ENCODE data around the gene NMT1.
A peak's percentile ranks its signal among the peaks of the same experiment; 100 is the strongest.

The NMT1 gene

DNA sequence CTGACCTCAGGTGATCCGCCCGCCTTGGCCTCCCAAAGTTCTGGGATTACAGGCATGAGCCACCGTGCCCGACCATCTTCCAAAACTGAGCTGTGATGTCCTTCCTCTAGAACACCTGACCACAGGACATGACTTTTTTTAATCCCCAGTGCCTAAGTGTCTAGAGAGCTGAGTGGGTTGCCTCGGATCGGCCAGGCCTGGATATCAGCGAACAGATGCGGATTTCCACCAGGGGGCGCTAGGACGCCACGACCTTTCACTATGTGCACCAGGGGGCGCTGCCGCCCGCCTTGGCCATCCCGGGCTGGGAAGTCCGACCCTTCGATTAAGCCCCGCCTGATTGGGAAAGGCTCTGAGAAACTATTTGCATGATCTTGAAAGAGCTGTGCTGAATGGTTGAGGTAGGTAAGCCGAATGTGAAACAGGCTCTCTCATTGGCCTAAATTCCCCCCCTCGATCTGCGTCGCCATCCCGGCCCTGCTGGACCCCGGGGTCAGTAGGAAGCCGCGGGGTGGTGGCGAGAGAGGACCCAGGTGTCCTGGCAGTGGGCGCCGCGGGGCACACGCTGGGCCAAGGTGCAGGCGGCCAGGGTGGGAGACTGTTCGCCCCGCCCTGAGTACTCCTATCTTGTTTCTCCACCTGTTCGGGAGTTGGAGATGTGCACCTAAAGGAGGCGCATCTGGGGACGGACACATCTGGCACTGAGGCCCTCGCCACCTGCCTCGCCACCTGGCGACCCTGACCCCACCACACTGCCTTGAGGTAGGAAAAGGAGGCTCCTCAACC, 74.3 kb downstream of the NMT1 start, which contains the start of gene ACBD4:
Gene ACBD4, plus strand, starts transcription at position 496 of the 786 bp plus-strand sequence. CDS start 458 bp downstream, outside the sequence.
- peak; percentile 86 for FAIRE-seq

DNA sequence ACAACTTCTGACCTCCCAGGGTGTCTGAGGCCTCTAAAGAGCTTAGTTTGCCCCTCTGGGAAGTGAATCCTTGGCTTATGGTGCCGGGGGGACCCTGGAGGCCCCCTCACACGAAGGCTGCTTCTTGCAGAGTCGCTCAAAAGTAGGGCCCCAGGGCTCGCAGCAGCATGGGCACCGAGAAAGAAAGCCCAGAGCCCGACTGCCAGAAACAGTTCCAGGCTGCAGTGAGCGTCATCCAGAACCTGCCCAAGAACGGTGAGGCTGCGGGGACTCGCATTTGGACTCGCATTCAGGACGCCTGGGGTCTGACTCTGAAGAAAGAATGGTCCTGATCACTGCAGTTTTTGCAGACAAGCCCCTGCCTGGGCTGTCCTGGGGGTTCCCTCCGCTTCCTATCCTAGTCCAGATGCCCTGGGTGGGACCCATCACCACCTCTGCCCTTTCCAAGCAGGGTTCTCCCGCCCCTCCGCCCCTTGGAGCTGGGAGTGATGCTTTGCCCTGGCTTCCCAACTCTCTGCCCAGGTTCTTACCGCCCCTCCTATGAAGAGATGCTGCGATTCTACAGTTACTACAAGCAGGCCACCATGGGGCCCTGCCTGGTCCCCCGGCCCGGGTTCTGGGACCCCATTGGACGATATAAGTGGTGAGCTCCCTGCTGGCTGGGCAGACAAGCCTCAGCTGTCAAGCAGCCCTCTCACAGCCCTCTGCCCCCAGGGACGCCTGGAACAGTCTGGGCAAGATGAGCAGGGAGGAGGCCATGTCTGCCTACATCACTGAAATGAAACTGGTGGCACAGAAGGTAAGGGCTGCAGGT, 75.1 kb downstream of the NMT1 start:
- DNase-seq (ENCODE audit: low spot score) = no peak
- FAIRE-seq = no peak

More for the DNA sequence above, 74.3 kb downstream of the NMT1 start, which contains the start of gene ACBD4:
- DNase-seq (ENCODE audit: low spot score) = peak; percentile 91

DNA sequence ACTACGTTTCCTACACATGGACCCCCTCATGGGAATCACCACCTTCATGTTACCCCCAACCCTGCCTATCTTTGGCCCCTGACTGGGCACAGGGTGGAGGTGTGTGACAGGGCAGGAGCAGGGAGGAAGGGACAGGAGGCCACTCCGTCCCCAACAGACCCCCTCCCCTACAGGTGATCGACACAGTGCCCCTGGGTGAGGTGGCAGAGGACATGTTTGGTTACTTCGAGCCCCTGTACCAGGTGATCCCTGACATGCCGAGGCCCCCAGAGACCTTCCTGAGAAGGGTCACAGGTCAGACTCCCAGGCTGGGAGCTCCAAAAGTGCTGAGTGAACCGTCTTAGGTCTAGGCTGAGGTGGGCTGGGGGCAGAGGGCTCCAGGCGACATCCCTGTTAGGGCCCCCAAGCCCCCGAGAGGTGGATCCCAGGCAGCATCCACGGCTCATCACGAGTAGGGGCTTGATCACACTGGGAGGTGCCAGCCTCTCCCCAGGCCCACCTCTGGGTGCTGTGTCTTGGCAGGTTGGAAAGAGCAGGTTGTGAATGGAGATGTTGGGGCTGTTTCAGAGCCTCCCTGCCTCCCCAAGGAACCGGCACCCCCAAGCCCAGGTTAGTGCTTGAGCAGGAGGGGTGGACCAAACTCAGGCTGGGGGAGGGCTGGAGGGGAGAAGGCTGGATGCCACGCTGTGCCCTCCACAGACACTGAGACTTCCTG, 75.9 kb downstream of the NMT1 start:
- FAIRE-seq = no peak
- no peak for DNase-seq (ENCODE audit: low spot score)

DNA sequence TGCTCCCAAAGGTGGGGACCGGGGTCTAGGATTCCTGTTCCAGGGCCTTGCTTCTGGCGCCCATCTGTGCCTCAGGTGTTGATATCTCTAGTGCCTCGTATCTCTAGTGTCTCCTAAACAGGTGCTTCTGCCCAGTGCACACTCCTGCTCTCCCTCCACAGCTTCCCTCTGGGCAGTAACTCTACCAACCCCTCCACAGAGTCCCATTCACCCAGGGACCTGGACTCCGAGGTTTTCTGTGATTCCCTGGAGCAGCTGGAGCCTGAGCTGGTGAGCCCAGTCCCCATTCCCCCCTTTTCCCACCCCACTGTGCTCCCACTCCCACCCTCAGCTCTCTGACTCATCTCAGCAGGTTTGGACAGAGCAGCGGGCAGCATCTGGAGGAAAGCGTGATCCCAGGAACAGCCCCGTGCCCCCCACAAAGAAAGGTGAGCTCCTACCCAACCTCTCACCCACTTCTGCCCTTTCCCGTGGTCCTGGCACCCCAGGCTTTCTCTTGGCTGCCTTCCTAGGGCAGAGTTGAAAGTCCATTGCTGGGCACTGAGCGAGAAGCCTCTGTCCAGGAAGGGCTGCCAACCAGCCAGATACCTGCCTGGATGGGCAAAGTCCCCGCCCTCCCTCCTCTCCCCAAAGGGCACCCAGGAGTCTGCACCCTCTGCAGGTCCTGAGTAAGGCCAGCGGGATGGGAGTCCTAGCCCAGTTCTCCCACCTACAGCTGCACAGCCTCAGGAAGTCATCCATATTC, 76.6 kb downstream of the NMT1 start:
- DNase-seq (ENCODE audit: low spot score) (no peak), FAIRE-seq (no peak)

DNA sequence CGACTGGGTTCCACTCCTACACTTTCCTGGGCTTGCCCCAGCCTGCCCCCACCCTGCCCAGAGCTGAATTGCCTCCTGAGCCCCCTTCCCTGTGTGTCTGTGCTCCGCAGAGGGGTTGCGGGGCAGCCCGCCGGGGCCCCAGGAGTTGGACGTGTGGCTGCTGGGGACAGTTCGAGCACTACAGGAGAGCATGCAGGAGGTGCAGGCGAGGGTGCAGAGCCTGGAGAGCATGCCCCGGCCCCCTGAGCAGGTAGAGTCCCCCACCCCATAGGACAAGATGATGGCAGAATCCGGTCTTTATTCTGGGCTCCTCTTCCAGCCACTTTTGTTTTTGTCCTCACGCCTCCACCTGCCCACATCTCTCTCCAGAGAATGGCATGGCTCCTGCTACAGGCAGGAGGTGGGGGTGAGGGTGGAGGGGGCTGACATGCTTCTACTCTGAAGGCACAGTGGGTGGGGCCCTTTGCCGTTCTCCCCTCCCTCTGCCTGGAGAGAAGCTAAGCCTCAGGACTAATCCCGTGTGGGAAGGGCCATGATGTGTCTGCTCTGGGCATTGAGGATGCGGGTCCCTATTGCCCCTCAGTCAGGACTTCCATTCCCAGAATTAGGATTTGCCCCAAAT, 77.9 kb downstream of the NMT1 start:
- DNase-seq (ENCODE audit: low spot score) = no peak
- FAIRE-seq = no peak

DNA sequence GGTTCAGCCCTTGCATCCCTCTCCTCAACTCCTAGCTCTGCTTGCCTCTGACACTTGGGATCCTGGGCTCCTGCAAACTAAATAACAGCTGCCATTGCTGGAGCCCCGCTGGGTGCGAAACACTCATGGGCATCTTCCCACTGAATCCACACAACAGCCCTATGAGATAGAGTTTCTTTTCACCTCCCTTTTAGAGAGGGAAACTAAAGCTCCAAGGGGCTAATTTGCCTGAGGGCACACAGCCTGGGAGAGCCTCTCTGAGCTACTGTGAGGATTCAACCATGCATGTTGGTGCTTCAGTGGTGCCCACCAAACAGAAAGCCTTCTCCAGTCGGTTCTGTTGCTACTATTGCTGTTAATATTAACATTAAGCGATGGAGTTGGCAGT, 78.4 kb downstream of the NMT1 start:
- FAIRE-seq = no peak

DNA sequence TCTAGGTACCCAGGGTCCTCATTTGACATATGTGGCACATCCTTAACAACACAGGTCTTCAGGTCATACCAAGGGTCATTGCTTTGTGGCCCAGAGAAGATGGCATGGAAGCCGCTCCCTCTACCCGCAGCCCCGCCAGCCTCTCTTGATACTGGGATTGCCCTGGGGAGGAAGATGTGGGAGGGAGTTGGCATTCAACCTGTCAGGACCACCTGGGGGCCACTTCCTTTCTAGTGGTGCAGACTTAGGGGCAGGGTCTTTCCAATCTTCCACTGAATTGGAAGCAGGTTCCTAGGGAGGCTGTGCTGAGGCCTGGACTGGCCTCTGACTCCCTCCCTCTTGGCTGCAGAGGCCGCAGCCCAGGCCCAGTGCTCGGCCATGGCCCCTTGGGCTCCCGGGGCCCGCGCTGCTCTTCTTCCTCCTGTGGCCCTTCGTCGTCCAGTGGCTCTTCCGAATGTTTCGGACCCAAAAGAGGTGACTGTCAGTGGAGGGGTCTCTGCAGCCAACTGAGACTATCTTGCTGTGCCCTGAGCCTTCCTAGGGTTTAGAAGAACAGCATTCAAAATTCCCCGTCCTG, 82.1 kb downstream of the NMT1 start:
- DNase-seq (ENCODE audit: low spot score) (no peak), FAIRE-seq (no peak)

More for the DNA sequence above, 78.4 kb downstream of the NMT1 start:
- DNase-seq (ENCODE audit: low spot score) = no peak

DNA sequence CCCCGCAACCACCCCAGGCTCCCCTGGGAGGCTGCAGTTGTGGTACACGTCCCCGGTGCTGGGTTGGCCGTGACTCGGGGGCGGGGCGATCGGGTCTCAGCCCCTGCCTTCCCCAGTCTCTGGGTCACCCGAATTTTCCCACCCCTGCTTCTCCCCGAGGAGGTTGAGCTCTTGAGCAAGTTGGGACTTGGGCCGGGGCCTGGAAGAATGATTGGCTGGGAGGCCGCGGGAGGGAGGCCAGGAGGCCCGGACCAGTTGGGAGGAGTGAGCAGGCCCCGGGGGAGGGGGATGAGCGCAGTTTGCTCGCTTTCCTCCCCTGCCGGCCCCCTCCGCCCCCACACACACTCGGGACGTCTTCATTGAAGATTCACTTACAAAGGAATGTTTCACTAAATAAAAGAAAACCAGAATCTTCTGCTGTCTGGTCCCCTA, 82.7 kb downstream of the NMT1 start:
- FAIRE-seq (no peak), DNase-seq (ENCODE audit: low spot score) (no peak)

DNA sequence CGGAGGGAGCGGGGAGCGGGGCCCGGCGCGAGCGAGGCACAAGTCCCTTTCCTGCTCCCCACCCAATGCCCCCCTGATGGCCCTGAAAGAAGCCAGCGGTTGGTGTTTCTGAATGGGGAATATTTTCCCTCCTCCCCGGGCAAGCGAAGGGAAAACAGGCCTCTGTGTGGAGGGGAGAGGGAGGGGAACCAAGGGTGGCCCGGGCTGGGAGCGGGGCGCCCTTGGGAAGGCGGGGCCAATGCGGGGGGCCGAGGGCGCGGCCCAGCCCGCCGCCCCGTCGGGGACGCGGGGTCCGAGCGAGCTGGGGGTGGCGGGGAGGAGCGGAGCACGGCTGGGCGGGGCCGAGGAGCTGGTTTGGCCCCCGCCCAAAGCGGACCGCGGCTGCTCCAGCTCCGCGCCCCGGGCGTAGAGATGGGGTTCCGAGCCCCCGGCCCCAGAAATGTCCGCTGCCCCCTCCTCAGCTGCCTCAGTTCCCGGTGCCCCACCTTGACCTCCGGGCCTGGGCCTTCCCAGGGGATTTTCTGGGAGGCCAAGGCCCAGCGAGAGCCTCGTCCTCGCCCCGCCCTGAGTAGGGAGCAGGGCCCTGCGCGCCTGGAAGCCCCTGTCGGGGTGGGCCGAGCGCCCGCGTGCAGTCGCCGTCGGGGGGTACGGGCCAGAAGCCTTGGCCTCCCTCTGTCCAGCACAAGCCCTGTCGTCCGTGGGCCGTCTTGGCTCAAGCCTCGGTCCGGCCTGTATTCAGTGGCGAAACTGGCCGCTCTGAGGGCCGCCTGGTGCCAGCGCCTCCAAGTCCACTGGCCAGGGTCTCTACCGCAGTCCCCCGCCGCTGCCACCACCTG, 83.3 kb downstream of the NMT1 start:
- no peak for FAIRE-seq
- DNase-seq (ENCODE audit: low spot score) = no peak

DNA sequence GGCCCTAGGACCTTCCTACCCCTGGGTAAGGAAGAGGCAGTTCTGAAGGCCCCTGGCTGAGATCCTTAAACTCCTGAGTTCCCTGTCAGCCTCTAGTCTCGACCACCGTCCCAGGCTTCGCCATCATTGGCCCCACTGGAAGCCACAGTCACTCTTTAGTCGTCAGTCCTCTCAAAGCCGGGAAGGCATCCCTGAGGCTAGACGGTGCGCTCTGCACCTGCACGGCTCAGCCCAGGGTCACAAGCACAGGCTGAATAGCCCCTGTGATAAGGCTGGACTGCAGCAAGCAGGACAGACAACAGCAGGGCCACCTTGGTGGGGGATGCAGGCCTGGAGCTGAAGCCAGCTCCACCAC, 83.9 kb downstream of the NMT1 start:
- FAIRE-seq = no peak

DNA sequence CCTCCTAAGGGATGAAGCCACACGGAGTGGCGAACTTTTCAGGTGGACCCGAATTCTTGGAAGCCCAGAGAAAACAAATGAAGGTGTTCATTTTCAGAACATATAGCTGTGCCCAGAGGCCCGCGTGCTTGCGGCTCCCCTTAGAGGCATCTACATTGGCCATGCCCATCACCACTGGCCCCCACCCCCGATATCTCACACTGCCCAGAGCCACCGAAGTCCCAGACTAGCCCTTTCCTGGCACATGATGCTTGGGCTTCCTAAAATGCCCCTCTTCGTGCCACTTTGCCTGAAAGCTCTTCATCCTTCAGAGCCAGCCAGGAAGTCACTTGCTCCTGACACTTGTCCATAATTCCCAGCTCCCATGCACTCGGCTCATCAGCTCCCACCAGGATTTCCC, 85.0 kb downstream of the NMT1 start:
- FAIRE-seq = no peak
- no peak for DNase-seq (ENCODE audit: low spot score)

More for the DNA sequence above, 83.9 kb downstream of the NMT1 start:
- no peak for DNase-seq (ENCODE audit: low spot score)

DNA sequence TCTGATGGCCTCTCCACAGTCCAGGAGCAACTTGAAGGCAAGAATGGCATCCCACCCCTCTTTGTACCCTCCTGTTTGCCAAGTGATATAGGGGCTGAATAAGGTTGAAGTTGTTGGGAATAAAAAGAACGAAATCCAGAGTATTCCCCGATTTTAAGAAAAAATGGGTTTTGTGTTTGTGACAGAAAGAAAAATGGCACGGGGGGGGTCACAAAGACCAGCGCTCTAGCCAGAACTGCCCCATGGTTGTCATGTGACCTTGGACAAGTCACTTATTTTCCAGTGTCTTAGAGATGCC, 85.4 kb downstream of the NMT1 start:
- DNase-seq (ENCODE audit: low spot score) (no peak), FAIRE-seq (no peak)

DNA sequence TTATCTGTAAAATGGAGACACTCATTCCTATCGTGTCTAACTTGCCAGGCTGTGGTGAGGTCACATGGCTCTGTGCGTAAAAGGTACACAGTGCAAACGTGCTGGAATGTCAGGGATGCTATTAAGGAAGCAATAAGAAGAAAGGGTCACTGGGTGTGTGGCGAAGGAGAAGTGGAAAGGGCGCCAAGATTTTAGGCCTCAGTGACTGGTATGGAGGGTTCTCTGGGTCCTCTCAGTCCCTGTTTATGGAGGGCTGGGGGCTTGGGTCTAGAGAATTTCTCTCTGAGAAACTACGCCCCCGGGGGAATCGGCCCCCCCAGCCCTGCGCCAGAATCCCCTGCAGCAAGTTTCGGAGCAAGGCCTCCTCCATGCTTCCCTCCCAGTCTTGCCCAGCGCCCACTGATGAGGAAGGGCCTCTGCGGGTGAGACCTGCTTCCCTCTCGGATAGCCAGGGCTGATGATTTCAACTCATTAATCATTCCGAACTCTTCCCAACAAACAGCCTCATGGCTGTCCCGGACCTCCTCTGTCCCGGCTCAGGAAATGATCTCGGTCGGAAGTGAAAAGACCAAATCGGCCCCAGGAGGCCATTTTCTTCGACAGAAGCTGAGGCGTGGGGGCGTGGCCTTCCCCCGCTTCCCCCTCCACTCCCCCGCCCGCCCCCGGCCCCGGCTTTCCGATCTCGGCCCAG, 85.9 kb downstream of the NMT1 start:
- DNase-seq (ENCODE audit: low spot score) (peak; percentile 65), FAIRE-seq (no peak)

DNA sequence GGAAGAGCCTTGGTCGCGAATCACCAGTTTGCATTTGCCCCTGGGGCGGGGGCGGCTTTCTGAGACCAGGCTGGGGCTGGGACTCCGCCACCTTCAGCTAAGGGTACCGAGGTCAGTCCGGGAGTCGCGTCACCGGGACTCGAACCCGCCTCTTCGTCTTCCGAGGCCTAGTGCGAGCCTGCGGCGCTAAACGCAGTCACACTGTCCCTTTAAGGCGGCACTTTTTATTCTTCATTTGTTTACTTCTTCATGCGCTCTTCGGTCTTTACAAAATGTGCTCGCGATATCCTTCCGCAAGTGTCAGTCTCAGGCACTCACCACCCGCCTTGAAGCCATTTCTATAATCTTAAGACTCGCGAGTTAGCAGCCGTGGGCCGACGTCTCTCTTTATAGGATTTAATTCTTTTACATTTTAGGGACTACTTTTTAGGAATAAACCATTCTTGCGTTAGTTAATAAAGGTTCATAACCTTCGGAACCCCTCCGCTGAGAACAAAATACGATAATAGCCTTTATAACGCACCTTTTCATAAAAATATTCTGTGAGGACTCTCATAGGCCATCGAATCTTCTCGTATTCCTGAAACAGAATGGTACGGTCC, 86.6 kb downstream of the NMT1 start:
- FAIRE-seq (no peak), DNase-seq (ENCODE audit: low spot score) (peak; percentile 83)

DNA sequence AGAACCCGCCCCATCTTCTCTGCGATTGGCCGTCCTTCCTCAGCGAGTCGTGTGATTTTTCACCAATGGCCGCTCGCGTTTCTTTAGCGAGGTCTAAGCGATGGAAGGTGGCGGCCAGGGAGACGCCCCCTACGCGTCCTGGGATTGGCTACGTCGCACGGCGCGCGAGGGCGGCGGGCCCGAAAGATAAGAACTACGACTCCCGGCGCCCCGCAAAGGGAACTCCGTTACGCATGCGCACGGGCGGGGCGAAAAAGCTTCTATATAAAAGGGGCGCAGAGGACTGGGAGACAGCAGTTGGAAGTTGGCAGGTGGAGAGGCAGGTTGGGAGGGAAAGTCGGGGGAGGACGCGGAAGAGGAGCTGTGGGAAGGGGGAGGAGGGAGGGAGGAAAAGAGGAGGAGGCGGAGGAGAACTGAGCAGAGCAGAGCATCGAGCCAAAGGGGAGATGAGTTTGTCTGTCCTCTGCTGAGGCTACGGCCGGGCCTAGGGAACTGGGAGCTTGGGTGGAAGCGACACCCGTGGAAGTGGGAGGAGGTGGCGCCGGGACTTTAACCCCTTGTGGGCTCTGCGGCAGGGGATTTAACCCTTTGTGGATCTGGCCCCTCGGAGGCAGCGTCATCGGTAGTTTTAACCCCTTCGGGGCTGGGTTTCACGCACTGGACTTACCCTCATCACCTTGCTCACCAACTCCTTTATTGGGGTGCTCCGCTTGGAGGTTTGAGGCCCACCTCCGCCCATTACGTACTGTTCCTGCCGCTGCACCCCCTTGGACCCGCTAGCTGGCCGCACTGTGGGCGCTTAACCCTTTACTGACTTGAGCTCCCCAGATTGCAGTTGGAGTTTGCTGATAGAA, 87.3 kb downstream of the NMT1 start, which contains the start of gene HEXIM1:
Gene HEXIM1, plus strand, starts transcription at position 293 of the 854 bp plus-strand sequence. CDS start 716 bp downstream, outside the sequence.
- peak; percentile 99 for DNase-seq (ENCODE audit: low spot score)
- peak; percentile 88 for FAIRE-seq

DNA sequence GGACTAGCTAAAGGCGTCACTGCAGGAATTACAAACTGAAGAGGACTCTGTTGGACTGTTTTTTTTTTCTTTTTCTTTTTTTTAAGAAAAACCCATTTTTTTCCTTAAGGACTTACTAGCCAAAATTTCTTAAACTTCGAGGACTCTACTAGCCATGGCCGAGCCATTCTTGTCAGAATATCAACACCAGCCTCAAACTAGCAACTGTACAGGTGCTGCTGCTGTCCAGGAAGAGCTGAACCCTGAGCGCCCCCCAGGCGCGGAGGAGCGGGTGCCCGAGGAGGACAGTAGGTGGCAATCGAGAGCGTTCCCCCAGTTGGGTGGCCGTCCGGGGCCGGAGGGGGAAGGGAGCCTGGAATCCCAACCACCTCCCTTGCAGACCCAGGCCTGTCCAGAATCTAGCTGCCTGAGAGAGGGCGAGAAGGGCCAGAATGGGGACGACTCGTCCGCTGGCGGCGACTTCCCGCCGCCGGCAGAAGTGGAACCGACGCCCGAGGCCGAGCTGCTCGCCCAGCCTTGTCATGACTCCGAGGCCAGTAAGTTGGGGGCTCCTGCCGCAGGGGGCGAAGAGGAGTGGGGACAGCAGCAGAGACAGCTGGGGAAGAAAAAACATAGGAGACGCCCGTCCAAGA, 88.0 kb downstream of the NMT1 start:
- DNase-seq (ENCODE audit: low spot score) (peak; percentile 75), FAIRE-seq (no peak)
